ENCODE measurements around the gene GRAMD2A.
A peak's percentile ranks its signal among the peaks of the same experiment; 100 is the strongest.

Gene GRAMD2A

DNA sequence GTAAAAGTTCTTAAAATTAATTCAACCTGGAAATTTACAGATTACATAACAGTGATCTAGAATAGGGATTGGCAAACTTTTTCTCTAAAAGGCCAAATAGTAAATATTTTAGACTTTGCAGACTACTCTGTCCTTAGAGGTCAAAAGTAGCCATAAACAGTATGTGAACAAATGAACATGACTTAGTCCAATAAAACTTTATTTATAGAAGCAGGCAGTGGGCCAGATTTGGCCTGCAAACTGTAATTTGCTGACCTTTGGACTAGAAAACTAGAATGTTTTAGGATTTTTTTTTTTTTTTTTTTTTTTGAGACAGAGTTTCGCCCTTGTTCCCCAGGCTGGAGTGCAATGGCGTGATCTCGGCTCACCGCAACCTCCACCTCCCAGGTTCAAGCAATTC is 67.3 kb downstream of the GRAMD2A start:
- no peak for DNase-seq

DNA sequence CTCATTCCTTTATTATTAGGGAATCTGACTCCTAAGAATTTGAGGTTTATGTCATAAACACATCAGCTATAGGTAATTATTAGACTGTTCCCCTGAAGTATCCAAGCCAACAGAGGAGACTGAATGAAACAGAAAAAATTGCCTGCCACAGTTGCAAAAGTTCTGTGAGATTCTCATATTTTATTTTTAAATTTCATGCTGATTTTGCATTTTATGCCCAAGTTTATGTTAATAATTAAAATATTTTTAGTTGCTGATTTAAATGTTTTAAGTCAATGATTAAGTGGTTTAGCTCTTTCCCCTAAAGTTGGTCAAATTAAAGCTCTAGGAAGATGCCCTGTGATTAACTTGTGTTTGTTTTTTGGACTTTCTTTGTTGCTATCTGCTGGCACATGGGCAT is 69.2 kb downstream of the GRAMD2A start:
- no peak for DNase-seq

DNA sequence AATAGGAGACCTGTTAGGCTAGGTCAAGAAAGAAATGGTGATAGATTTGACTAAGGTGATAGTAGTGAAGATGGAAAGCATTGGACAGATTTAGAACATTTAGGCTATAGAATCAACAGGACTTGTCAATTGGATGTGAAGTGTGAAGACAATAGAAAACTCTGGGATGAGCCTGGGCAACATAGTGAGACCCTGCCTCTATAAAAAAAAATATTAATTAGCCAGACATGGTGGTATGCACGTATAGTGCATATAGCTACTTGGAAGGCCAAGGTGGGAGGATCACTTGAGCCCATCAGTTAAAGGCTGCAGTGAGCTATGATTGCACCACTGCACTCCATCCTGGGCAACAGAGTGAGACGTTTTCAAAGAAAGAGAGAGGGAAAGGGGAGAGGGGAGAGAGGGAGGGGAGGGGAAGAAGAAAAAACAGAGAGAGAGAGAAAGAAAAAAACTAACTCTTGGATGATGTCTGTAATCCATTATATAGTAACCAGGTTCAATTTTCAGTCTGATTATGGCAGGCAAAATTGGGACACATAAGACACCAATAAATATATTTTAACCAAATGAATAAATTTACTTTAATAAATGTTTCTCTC is 69.8 kb downstream of the GRAMD2A start:
- DNase-seq = no peak

DNA sequence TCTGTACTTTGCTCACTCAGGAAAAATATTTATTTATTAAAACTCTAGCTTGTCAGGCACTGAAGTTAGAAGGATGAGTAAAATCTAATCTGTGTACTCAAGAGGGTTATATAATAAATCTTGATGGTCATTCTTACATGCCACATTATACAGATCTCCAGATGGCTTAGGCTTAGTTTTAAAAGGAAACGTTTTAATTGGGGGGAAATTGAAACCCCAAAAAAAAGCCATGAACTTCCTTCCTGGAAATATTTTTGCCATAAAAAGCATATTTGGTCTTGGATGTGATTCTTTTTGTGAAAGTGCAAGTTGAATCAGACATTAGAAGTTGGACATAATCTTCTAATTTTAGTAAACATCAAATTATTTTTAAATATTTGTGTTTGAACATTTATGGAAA is 73.4 kb downstream of the GRAMD2A start:
- no peak for DNase-seq

DNA sequence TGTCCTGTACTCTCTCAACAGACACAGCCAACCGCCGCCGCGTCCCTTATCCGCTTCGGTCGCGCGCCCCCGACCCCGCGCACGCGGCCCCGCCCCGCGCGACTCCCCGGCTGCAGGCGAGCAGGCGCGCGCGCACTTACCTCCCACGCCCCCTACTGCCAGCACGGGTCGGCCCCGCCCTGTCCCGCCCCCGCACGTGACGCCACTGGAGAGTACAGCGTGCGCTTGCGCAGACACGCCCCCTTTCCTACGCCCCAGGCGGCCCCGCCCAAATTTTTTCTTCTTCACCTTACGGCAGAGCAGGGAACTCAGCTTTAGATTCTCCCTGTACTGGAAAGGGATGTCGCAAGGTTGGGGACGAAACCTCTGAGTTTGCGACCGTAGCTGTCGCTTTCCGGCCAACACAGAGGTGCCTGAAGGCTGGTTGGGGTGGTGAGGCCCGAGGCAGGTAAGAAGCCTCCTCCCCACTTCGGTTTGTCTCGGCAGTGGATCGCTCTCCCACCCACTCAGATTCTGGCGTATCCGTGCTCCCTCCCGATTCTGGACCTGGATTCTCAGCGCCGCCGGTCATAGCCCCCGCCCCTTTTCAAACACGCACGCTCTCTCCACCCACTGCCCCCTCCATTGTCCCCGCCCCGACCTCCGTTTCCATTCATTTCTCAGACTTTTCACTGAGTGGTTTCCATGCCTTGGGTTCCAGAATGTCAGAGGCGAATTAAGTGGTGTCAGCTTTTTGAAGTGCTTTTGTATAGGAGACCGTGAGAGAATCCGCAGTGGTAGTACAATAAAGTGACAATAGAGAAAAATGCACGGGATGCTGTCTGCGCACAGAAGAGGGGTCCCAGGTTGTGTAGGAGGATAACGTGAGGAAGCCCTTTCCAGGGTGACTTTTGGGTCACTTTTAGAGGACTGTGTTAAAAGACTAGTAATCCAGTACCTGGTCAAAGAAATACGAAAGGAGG is 79.3 kb downstream of the GRAMD2A start, which contains the start of the genes MYO9A and SENP8:
MYO9A (minus strand) TSS at position 134 of the 962 bp plus-strand sequence. CDS start 71,587 bp downstream, outside the sequence.
SENP8 (plus strand) TSS at position 387 of the 962 bp plus-strand sequence. CDS start 21,221 bp downstream, outside the sequence.
- DNase-seq = peak; percentile 99

DNA sequence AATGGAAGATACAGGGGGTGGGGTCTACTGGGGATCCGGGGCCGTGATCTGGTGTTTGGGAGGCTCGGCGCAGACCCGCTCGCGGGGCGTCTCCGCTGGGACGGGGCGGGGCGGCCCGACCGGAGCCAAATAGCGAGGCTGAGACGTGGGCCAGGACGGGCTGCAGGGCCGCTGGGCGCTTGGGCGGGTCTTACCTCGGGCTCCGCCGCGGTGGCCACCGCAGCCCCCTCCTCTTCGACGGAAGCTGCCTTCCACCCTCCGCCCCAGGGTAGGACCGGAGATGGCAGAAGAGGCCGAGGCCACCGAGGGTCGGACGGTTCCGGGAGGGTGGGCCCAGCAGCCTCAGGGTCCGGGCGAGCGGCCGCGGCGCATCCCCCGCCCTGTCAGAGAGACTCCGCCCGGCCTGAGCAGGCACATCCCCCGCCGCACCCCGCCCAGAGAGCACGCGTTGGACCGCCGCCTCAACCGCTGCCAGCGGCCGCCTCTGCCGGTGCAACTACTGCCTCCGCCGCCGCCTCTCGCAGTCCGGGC is 80.0 kb downstream of the GRAMD2A start:
- peak; percentile 77 for DNase-seq

DNA sequence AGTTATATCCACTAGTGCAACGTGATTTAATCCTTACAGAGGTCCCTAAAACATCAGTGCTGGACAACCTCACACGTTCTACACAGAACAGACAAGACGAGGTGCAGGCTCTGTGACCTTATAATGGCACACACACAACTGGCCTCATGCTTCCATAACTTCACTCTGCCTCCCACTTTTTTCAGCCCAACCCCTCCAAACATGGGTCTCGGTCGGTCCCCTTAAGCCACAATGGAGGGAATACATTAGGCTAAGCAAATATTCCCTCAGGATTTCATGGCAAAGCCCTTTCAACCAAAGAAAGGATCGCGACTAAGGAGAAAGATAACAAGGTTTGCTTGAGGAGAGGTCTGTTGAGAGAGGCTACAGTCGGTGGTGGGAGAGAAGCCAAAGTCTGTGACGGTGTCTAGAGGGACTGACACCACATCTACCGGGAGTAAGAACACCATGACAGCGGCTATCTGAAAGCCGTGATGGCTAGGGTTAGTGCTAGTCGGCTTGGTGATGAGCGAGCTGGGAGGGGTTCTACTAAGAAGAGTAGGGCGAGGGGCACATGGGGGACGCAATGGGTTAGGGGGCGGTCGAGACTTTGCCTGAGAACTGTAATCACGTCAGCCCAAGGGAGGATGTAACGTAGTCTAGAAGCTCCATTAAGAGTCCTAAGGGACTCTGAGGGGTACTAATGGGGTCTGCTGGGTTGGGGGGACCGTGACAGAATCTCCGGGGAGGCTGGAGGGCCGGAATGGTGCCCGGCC is 80.7 kb downstream of the GRAMD2A start:
- DNase-seq = no peak

DNA sequence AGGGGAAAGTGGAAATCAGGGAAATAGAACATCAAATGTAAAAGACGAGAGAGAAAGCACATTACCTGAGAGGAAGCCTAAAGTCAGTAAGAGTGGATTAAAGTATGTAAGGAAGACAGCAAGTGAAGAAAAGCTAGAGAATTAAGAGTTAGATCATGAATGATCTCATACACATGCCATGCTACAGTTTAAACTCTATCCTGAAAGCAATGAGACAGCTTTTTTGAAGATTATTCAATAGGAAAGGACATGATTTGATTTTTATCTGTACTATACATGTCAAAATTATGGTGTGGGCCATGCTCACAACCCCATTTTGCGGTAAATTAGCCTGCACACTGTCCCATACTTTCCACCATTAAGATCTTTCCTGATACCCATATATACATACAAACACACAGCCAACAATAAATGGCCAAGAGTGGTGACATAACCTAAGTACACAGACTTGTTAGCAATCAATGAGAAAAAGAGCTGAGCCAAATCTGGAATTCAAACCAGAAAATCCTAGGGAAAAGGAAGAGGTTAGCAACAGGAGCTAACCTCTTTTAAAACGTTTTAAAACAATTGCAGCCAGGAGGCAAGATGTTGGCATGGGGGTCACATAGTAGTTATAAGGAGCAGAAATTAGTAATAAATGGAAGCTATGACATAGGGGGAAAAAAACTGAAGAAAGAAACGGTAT is 84.1 kb downstream of the GRAMD2A start:
- no peak for DNase-seq

DNA sequence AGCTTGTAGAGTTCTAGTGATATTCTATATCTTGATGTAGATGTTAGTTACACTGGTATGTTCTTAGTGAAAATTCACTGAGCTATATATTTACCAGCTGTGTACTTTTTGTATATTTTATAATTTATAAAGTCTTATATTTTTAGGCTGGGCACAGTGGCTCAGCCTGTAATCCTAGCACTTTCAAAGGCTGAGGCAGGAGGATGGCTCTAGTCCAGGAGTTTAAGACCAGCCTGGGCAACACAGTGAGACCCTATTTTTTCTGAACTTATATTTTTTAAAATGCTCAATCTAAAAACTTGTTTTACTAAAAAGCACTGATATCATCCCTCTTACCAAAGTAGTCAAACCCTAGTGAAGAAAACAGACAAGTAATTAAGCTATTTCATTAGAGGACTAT is 84.8 kb downstream of the GRAMD2A start:
- DNase-seq = no peak

DNA sequence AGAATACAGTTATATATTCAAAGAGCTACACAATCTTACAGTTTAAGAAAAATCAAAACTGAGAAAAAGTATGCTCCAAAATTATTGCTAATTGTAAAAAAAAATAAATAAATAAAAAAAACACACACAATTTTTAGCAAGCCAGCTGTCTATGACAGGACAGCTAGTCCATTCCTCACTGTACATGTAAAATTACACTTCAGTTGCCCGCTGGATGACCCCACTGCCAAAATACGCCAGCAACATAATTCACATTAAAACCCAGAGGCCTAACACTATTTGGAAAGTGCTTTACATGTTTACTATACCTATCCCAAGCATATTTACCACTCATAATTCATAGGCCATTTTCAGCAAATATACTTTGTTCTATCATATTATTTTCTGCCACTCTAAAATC is 85.5 kb downstream of the GRAMD2A start:
- no peak for DNase-seq

DNA sequence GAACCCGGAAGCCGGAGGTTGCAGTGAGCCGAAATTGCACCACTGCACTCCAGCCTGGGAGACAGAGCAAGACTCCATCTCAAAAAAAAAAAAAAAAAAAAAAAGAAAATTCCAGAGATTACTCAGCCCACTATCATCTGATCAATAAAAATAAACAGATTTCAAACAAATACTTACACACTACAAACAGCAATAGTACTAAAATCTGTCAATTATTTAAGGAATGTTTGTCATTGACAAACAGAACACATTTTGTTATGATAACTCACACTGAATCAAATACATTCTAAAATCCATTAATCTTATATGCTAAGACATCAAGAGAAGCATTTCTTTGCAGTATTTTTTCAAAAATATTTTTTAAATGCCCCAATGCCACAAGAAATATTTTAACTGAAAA is 87.2 kb downstream of the GRAMD2A start:
- DNase-seq = no peak
